Measurements from ENCODE around the gene SCAMP2.

Gene SCAMP2

GRCh38 chr15:74857671-74858368 is 15.3 kb downstream of the SCAMP2 start:
- no peak for DNase-seq (ENCODE audit: low read depth)

GRCh38 chr15:74857082-74857655 is 16.0 kb downstream of the SCAMP2 start:
- DNase-seq (ENCODE audit: low read depth): no peak

- no peak for DNase-seq (ENCODE audit: low read depth)
Observed at GRCh38 chr15:74856537-74856936, 16.6 kb downstream of the SCAMP2 start.

GRCh38 chr15:74855857-74856256 is 17.3 kb downstream of the SCAMP2 start:
- no peak for DNase-seq (ENCODE audit: low read depth)

GRCh38 chr15:74854453-74855022 is 18.6 kb downstream of the SCAMP2 start:
- no peak for DNase-seq (ENCODE audit: low read depth)

GRCh38 chr15:74851960-74852359 is 21.2 kb downstream of the SCAMP2 start:
- no peak for DNase-seq (ENCODE audit: low read depth)

- DNase-seq (ENCODE audit: low read depth): no peak
Observed at GRCh38 chr15:74850393-74850792, 22.8 kb downstream of the SCAMP2 start.

GRCh38 chr15:74847432-74847831 is 25.7 kb downstream of the SCAMP2 start:
- no peak for DNase-seq (ENCODE audit: low read depth)

- no peak for DNase-seq (ENCODE audit: low read depth)
Observed at GRCh38 chr15:74845581-74845980, 27.6 kb downstream of the SCAMP2 start.

- DNase-seq (ENCODE audit: low read depth): no peak
Observed at GRCh38 chr15:74845208-74845568, 28.0 kb downstream of the SCAMP2 start.

GRCh38 chr15:74844319-74845207 is 28.6 kb downstream of the SCAMP2 start:
- DNase-seq (ENCODE audit: low read depth): no peak

GRCh38 chr15:74843891-74844299 is 29.3 kb downstream of the SCAMP2 start:
- DNase-seq (ENCODE audit: low read depth): no peak

- DNase-seq (ENCODE audit: low read depth): no peak
Observed at GRCh38 chr15:74843445-74843828, 29.7 kb downstream of the SCAMP2 start.

- peak; percentile 90 for DNase-seq (ENCODE audit: low read depth)
Observed at GRCh38 chr15:74842581-74843444, 30.4 kb downstream of the SCAMP2 start, which contains the start of gene ULK3. Gene ULK3, minus strand, starts transcription at chr15:74843156. Its CDS starts 51 bp downstream, at chr15:74843105.

- DNase-seq (ENCODE audit: low read depth): no peak
Observed at GRCh38 chr15:74841891-74842373, 31.2 kb downstream of the SCAMP2 start.

GRCh38 chr15:74840851-74841775 is 32.1 kb downstream of the SCAMP2 start:
- no peak for DNase-seq (ENCODE audit: low read depth)

- no peak for DNase-seq (ENCODE audit: low read depth)
Observed at GRCh38 chr15:74839526-74840395, 33.4 kb downstream of the SCAMP2 start.

- DNase-seq (ENCODE audit: low read depth): no peak
Observed at GRCh38 chr15:74838746-74839525, 34.2 kb downstream of the SCAMP2 start.

GRCh38 chr15:74838137-74838516 is 35.0 kb downstream of the SCAMP2 start:
- no peak for DNase-seq (ENCODE audit: low read depth)
